Neural crest cell (in vitro differentiated cells): ENCODE results near the gene RGL1. TPM values are rescaled to one million over a fixed set of nuclear protein-coding genes. Genes with fewer than 3 reads are reported as not detected.

Experiments used
- DNase-seq: peaks from one replicate; pipeline ENCODE4 v3.0.0; 2021; ENCODE audit warnings: low read depth, mixed read lengths, low spot score
- H3K27ac Mint-ChIP-seq: one replicate; pipeline ENCODE4 v1.8.0; 2021; ENCODE audit warnings: mild to moderate bottlenecking, mixed read lengths; ENCODE audit not compliant: unreplicated experiment
- H3K27me3 Mint-ChIP-seq: 2 replicates; pipeline ENCODE4 v1.8.0; 2021; ENCODE audit warnings: low read depth, mild to moderate bottlenecking, mixed read lengths
- H3K36me3 Mint-ChIP-seq: 2 replicates; pipeline ENCODE4 v1.8.0; 2021; ENCODE audit warnings: low read depth, mild to moderate bottlenecking, mixed read lengths
- H3K4me1 Mint-ChIP-seq: 2 replicates; pipeline ENCODE4 v1.8.0; 2021; ENCODE audit warnings: mixed read lengths
- H3K4me3 Mint-ChIP-seq: one replicate; pipeline ENCODE4 v1.8.0; 2021; ENCODE audit warnings: mild to moderate bottlenecking, mixed read lengths
- H3K9me3 Mint-ChIP-seq: 2 replicates; pipeline ENCODE4 v1.8.0; 2021; ENCODE audit warnings: mixed read lengths
- total RNA-seq: library from RNA; stranded (reverse); gene quantifications from 2 replicates; pipeline ENCODE4 v1.2.1, GENCODE V29; 2021
- TF ChIP-seq, protein P1 (sequence below): fragments of 200-600 bp; sonication (generic); conservative IDR thresholded peaks from 2 replicates; pipeline ENCODE4 v1.5.0; 2021; ENCODE audit warnings: antibody characterized with exemption, mild to moderate bottlenecking

RGL1 gene
- total RNA-seq, 1 donor from 2014 or later, result 13.6 TPM

DNA sequence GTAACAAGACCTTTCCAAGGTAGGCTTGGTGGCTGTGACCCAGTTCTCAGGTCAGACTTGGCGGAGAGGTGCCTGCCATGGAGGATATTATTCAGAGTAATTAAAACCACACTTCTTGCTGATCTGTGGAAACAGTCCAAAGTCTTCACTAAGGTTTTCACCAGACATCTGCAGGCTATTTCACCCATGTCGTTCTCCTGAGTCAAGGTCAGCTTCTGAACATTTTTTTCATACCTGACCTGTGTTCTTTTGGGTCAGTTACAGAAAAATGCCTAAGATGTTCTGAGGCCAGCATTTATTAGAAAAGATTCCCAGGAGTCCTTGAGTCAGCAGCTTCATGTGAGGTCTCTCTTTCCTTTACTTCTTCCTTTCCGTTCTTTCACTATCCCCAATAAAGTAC, 54.9 kb downstream of the RGL1 start:
- H3K9me3 Mint-ChIP-seq, result no peaks in the 10 kb centered on the region
- no peaks in the 10 kb centered on the region for H3K27me3 Mint-ChIP-seq
- no peak overlapping the region for H3K4me3 Mint-ChIP-seq
- peaks cover 3% of the 10 kb centered on the region for H3K4me1 Mint-ChIP-seq
- TF ChIP-seq, protein P1, sequence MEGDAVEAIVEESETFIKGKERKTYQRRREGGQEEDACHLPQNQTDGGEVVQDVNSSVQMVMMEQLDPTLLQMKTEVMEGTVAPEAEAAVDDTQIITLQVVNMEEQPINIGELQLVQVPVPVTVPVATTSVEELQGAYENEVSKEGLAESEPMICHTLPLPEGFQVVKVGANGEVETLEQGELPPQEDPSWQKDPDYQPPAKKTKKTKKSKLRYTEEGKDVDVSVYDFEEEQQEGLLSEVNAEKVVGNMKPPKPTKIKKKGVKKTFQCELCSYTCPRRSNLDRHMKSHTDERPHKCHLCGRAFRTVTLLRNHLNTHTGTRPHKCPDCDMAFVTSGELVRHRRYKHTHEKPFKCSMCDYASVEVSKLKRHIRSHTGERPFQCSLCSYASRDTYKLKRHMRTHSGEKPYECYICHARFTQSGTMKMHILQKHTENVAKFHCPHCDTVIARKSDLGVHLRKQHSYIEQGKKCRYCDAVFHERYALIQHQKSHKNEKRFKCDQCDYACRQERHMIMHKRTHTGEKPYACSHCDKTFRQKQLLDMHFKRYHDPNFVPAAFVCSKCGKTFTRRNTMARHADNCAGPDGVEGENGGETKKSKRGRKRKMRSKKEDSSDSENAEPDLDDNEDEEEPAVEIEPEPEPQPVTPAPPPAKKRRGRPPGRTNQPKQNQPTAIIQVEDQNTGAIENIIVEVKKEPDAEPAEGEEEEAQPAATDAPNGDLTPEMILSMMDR, result no peak
- peaks cover 7% of the 10 kb centered on the region for H3K36me3 Mint-ChIP-seq
- DNase-seq, result no peak
- H3K27ac Mint-ChIP-seq, result peak overlapping the region; percentile 14

DNA sequence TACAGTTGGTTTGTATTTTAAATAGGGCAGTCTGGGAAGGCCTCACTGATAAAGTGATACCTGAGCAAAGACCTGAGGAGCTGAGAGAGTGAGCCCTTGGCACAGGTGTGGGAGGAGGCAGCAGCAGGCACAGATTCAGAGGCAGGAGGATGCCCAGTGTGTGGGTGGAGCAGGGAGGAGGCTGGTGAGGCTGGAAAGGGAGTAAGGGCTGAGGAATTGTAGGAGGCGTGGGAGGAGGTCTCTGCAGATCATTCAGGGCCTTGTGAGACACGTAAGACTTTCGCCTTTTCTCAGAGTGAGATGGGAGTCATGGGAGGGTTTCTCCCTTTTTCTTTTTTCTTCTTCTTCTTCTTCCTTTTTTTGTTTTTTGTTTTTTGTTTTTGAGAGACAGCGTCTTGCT, 58.0 kb downstream of the RGL1 start:
- Mint-ChIP-seq H3K27me3 (no peaks in the 10 kb centered on the region), H3K27ac (no peak overlapping the region), H3K4me1 (peaks cover 3% of the 10 kb centered on the region), H3K36me3 (peaks cover 7% of the 10 kb centered on the region), H3K9me3 (no peaks in the 10 kb centered on the region), H3K4me3 (no peak overlapping the region)
- no peak for DNase-seq
- TF ChIP-seq, protein P1, result no peak

DNA sequence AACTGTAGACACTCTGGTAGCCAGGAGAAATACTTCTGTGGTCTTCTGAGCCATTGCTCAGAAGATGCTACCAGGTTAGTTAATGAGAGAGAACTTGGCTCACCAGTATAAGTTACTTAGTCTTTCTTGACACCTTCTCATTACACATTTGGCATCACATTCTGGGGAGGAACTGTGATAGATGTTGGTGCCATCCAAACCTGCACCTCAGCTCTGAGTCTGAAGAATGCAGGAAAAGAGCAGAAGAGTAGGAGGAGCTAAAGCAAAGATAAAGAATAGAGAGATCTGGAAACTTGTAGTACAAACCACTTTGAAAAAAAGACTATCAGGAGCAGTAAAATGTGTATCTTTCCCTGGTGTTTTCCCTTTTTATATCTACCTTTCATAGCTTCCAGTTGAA, 58.9 kb downstream of the RGL1 start:
- H3K4me3 Mint-ChIP-seq, result no peak overlapping the region
- DNase-seq, result no peak
- no peak overlapping the region for H3K27ac Mint-ChIP-seq
- TF ChIP-seq, protein P1, result no peak
- no peaks in the 10 kb centered on the region for H3K9me3 Mint-ChIP-seq
- peaks cover 7% of the 10 kb centered on the region for H3K36me3 Mint-ChIP-seq
- H3K27me3 Mint-ChIP-seq, result no peaks in the 10 kb centered on the region
- H3K4me1 Mint-ChIP-seq, result peaks cover 7% of the 10 kb centered on the region

DNA sequence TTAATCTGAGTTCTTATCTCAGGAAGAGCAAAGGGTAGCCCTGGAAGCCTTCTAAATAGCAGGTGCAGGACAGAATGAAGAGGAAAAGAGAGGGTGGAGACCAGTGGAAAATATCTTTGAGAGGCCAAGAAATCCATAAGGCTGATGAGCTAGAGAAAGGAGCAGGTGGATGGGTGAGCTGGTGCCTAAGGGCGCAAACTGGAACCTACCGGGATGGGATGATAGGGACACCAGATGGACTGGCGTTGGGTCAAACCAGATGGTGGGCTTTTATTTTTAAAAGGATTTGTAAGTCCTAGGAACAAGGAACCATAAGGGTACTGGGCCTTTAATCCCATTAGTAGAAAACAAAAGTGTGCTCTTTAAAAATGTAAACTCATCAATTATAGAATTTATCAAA, 59.7 kb downstream of the RGL1 start:
- Mint-ChIP-seq H3K36me3 (peaks cover 7% of the 10 kb centered on the region), H3K27ac (no peak overlapping the region), H3K4me1 (peaks cover 13% of the 10 kb centered on the region), H3K27me3 (no peaks in the 10 kb centered on the region), H3K9me3 (peaks cover under 1% of the 10 kb centered on the region), H3K4me3 (no peak overlapping the region)
- TF ChIP-seq, protein P1, result no peak
- no peak for DNase-seq

DNA sequence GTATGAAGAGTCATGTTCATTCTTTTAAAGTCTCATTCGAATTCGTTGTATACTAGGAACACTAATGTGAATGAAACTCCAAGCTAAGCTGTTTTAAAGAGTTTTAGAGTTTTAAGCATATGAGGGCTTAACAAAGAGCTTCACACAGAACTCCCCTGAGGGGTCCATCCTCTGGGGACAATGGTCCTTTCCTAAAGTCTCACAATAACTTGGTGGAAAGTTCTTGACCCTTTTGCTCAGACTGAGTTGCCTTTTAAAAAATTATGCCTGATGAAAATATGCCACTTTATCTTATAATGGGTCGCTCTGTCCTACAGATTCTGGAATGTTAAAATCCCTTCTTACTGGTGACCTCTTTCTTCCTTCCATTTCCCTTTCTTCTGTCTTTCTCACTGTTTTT, 64.3 kb downstream of the RGL1 start:
- TF ChIP-seq, protein P1, result no peak
- H3K4me3 Mint-ChIP-seq, result peak overlapping the region; percentile 29
- no peak for DNase-seq
- H3K36me3 Mint-ChIP-seq, result peaks cover 4% of the 10 kb centered on the region
- peaks cover 2% of the 10 kb centered on the region for H3K9me3 Mint-ChIP-seq
- peaks cover under 1% of the 10 kb centered on the region for H3K27me3 Mint-ChIP-seq
- peak overlapping the region; percentile 87 for H3K27ac Mint-ChIP-seq
- peaks cover 37% of the 10 kb centered on the region for H3K4me1 Mint-ChIP-seq

DNA sequence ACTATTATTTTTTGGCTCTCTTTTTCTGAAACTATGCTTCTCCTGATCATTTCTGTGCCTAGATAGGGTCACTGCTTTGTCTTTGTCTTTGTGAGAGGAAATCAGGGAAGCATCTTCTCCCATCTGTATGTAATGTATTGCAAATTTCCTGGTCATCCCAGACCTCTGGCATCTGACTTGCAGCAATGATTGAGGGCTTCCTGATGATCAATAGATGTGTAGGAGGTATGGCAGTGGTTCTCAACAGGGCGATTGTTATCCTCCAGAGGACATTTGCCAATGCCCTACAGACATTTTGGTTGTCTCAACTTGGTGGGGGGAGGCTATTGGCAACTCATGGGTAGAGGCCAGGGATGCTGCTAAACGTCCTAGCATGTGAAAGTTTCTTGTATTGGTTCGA, 64.7 kb downstream of the RGL1 start:
- peaks cover 5% of the 10 kb centered on the region for H3K27me3 Mint-ChIP-seq
- no peak for DNase-seq
- peaks cover 8% of the 10 kb centered on the region for H3K36me3 Mint-ChIP-seq
- H3K4me1 Mint-ChIP-seq, result peaks cover 41% of the 10 kb centered on the region
- peak overlapping the region; percentile 29 for H3K4me3 Mint-ChIP-seq
- H3K9me3 Mint-ChIP-seq, result peaks cover 2% of the 10 kb centered on the region
- peak overlapping the region; percentile 87 for H3K27ac Mint-ChIP-seq
- TF ChIP-seq, protein P1, result no peak
